ENCODE data around the gene ANXA8L1.
"Not testable (repeated sequence)": the region's sequence is repeated elsewhere in the genome, so short reads cannot be mapped to it uniquely, and the experiment has no call there.

ANXA8L1 gene

GRCh38 chr10:46398212-46398886, 22.8 kb downstream of the ANXA8L1 start:
- DNase-seq: not testable (repeated sequence)

- DNase-seq: peak; percentile 42
Measured at GRCh38 chr10:46409556-46409955, 34.0 kb downstream of the ANXA8L1 start.

GRCh38 chr10:46411123-46411522, 35.5 kb downstream of the ANXA8L1 start:
- not testable (repeated sequence) for DNase-seq

- DNase-seq: not testable (repeated sequence)
Measured at GRCh38 chr10:46412665-46413064, 37.1 kb downstream of the ANXA8L1 start.

GRCh38 chr10:46415291-46415690, 39.7 kb downstream of the ANXA8L1 start:
- DNase-seq: not testable (repeated sequence)

- DNase-seq: not testable (repeated sequence)
Measured at GRCh38 chr10:46418283-46418682, 42.7 kb downstream of the ANXA8L1 start.

- DNase-seq: not testable (repeated sequence)
Measured at GRCh38 chr10:46419570-46420379, 44.2 kb downstream of the ANXA8L1 start.

GRCh38 chr10:46423550-46423949, 48.0 kb downstream of the ANXA8L1 start:
- not testable (repeated sequence) for DNase-seq

GRCh38 chr10:46440942-46441341, 65.4 kb downstream of the ANXA8L1 start:
- not testable (repeated sequence) for DNase-seq
